Measurements from ENCODE around the gene TNFRSF17. TPM values are rescaled to one million over a fixed set of nuclear protein-coding genes. Genes with fewer than 3 reads are reported as not detected.

Gene TNFRSF17
- total RNA-seq, 1 donor from 2014 or later: not detected

GRCh38 chr16:12009922-12010321, 44.9 kb downstream of the TNFRSF17 start:
- Histone ChIP-seq H2AFZ (replicated peaks) (no peak overlapping the region), H3K27me3 (no peaks in the 10 kb centered on the region), H3K9ac (no peak overlapping the region), H4K20me1 (ENCODE audit: low read depth) (peaks cover 3% of the 10 kb centered on the region), H3K79me2 (ENCODE audit: low read depth) (no peaks in the 10 kb centered on the region), H3F3A (ENCODE audit: low read depth) (no peaks in the 10 kb centered on the region), H3K4me3 (no peak overlapping the region), H3K4me1 (no peaks in the 10 kb centered on the region), H3K4me2 (no peak overlapping the region), H3K9me3 (ENCODE audit: low read depth) (no peaks in the 10 kb centered on the region), H3K36me3 (no peaks in the 10 kb centered on the region), H3K27ac (no peak overlapping the region)
- Mint-ChIP-seq H3K4me1 (no peaks in the 10 kb centered on the region), H3K4me3 (no peak overlapping the region), H3K27me3 (ENCODE audit: insufficient read depth, low read depth) (no peaks in the 10 kb centered on the region), H3K36me3 (no peaks in the 10 kb centered on the region), H3K9me3 (no peaks in the 10 kb centered on the region), H3K27ac (no peak overlapping the region)
- no peak for DNase-seq (ENCODE audit: low spot score)
- no peak for TF ChIP-seq EZH2 (IDR thresholded peaks at IDR 0.05)
- no peak for TF ChIP-seq EZH2phosphoT487 (IDR thresholded peaks at IDR 0.05)
- TF ChIP-seq CTCF (IDR thresholded peaks at IDR 0.05): no peak

GRCh38 chr16:12010388-12011251, 45.6 kb downstream of the TNFRSF17 start:
- no peak overlapping the region for H3K4me2 ChIP-seq
- TF ChIP-seq EZH2phosphoT487 (IDR thresholded peaks at IDR 0.05) (no peak), CTCF (IDR thresholded peaks at IDR 0.05) (no peak), EZH2 (IDR thresholded peaks at IDR 0.05) (no peak)

GRCh38 chr16:12011565-12011964, 46.6 kb downstream of the TNFRSF17 start:
- Histone ChIP-seq H3K4me2 (no peak overlapping the region), H3K36me3 (no peaks in the 10 kb centered on the region), H3K4me1 (no peaks in the 10 kb centered on the region), H3K27ac (no peak overlapping the region), H3K9me3 (ENCODE audit: low read depth) (no peaks in the 10 kb centered on the region), H3F3A (ENCODE audit: low read depth) (no peaks in the 10 kb centered on the region), H3K9ac (no peak overlapping the region), H3K27me3 (no peaks in the 10 kb centered on the region), H4K20me1 (ENCODE audit: low read depth) (peaks cover 3% of the 10 kb centered on the region), H3K4me3 (no peak overlapping the region), H2AFZ (replicated peaks) (no peak overlapping the region), H3K79me2 (ENCODE audit: low read depth) (no peaks in the 10 kb centered on the region)
- H3K27me3 Mint-ChIP-seq (ENCODE audit: insufficient read depth, low read depth): no peaks in the 10 kb centered on the region
- H3K4me3 Mint-ChIP-seq: no peak overlapping the region
- H3K4me1 Mint-ChIP-seq: no peaks in the 10 kb centered on the region
- H3K27ac Mint-ChIP-seq: no peak overlapping the region
- H3K9me3 Mint-ChIP-seq: no peaks in the 10 kb centered on the region
- DNase-seq (ENCODE audit: low spot score): no peak
- no peaks in the 10 kb centered on the region for H3K36me3 Mint-ChIP-seq
- no peak for TF ChIP-seq CTCF (IDR thresholded peaks at IDR 0.05)
- no peak for TF ChIP-seq EZH2phosphoT487 (IDR thresholded peaks at IDR 0.05)
- no peak for TF ChIP-seq EZH2 (IDR thresholded peaks at IDR 0.05)

More at GRCh38 chr16:12010388-12011251, 45.6 kb downstream of the TNFRSF17 start:
- no peaks in the 10 kb centered on the region for H3K4me1 Mint-ChIP-seq
- Histone ChIP-seq H4K20me1 (ENCODE audit: low read depth) (peaks cover 3% of the 10 kb centered on the region), H2AFZ (replicated peaks) (no peak overlapping the region), H3K9me3 (ENCODE audit: low read depth) (no peaks in the 10 kb centered on the region), H3K9ac (no peak overlapping the region), H3F3A (ENCODE audit: low read depth) (no peaks in the 10 kb centered on the region), H3K27ac (no peak overlapping the region), H3K27me3 (no peaks in the 10 kb centered on the region), H3K4me3 (no peak overlapping the region), H3K4me1 (no peaks in the 10 kb centered on the region), H3K79me2 (ENCODE audit: low read depth) (no peaks in the 10 kb centered on the region), H3K36me3 (no peaks in the 10 kb centered on the region)
- no peaks in the 10 kb centered on the region for H3K27me3 Mint-ChIP-seq (ENCODE audit: insufficient read depth, low read depth)
- no peaks in the 10 kb centered on the region for H3K9me3 Mint-ChIP-seq
- no peaks in the 10 kb centered on the region for H3K36me3 Mint-ChIP-seq
- H3K4me3 Mint-ChIP-seq: no peak overlapping the region
- H3K27ac Mint-ChIP-seq: no peak overlapping the region
- no peak for DNase-seq (ENCODE audit: low spot score)
